IMR-90 (cell line): ENCODE data around the gene MYOZ3. TPM values are rescaled to one million over a fixed set of nuclear protein-coding genes. Genes with fewer than 3 reads are reported as not detected.

ENCODE experiments used
- ATAC-seq: fragments of 200-7000 bp; cut with Tn5 transposase; 2 replicates; pipeline ENCODE4 v1.9.1; 2020; ENCODE audit warnings: low read depth, mild to moderate bottlenecking, moderate library complexity
- BruUV-seq: library from RNA; stranded (reverse); fragments of 400-500 nt; replicated peaks from 2 replicates; lab custom pipeline; 2021; lab: Mats Ljungman, UMichigan
- CTCF ChIA-PET: fragments of 300-600 bp; formaldehyde crosslinking; extraction: SDS; loops from one replicate; lab custom pipeline; 2021; ENCODE audit warnings: antibody characterized with exemption; lab: Yijun Ruan, JAX
- POLR2A ChIA-PET: fragments of 300-600 bp; sonication (Branson Sonifier 250); formaldehyde crosslinking; loops from one replicate; lab custom pipeline; 2022; ENCODE audit warnings: antibody characterized with exemption; ENCODE audit not compliant: unreplicated experiment; lab: Charles Lee
- DNase-seq: peaks from one replicate; pipeline ENCODE4 v3.0.0; 2013
- H2AFZ ChIP-seq: replicated peaks from 2 replicates; pipeline ENCODE3; 2013; ENCODE audit warnings: low read length, mild to moderate bottlenecking; ENCODE audit not compliant: poor library complexity
- H2AK5ac ChIP-seq: 2 replicates; pipeline ENCODE4 v1.6.1; 2013; ENCODE audit warnings: low read depth, low read length, inconsistent platforms
- H2AK9ac ChIP-seq: replicated peaks from 2 replicates; pipeline ENCODE3; 2013; ENCODE audit warnings: mild to moderate bottlenecking, low read depth, low read length, moderate library complexity; ENCODE audit not compliant: poor library complexity
- H2BK120ac ChIP-seq: 2 replicates; pipeline ENCODE4 v1.6.1; 2013; ENCODE audit warnings: low read depth, low read length, inconsistent platforms
- H2BK15ac ChIP-seq: 3 replicates; pipeline ENCODE4 v1.6.1; 2013; ENCODE audit warnings: low read depth, low read length, inconsistent platforms
- H2BK20ac ChIP-seq: 2 replicates; pipeline ENCODE4 v1.6.1; 2013; ENCODE audit warnings: low read depth, mild to moderate bottlenecking, inconsistent platforms, low read length, moderate library complexity
- H2BK5ac ChIP-seq: 2 replicates; pipeline ENCODE4 v1.6.1; 2013; ENCODE audit warnings: mild to moderate bottlenecking, low read depth, low read length, inconsistent platforms; ENCODE audit not compliant: poor library complexity, severe bottlenecking
- H3K14ac ChIP-seq: replicated peaks from 2 replicates; pipeline ENCODE4 v1.6.1; 2013; ENCODE audit warnings: low read depth, low read length, inconsistent platforms
- H3K18ac ChIP-seq: 2 replicates; pipeline ENCODE4 v1.6.1; 2013; ENCODE audit warnings: low read depth, low read length, control low read depth
- H3K23ac ChIP-seq: 2 replicates; pipeline ENCODE4 v1.6.1; 2013; ENCODE audit warnings: low read depth, low read length, inconsistent platforms
- H3K27ac ChIP-seq: 2 replicates; pipeline ENCODE4 v1.5.1; 2013; ENCODE audit warnings: mild to moderate bottlenecking, control low read depth, low read length; ENCODE audit not compliant: insufficient read depth
- H3K27me3 ChIP-seq: 2 replicates; pipeline ENCODE4 v1.6.1; 2013; ENCODE audit warnings: low read length; ENCODE audit not compliant: control insufficient read depth, insufficient read depth
- H3K36me3 ChIP-seq: 2 replicates; pipeline ENCODE4 v1.6.1; 2013; ENCODE audit warnings: low read length, mixed read lengths; ENCODE audit not compliant: control insufficient read depth, insufficient read depth
- H3K4ac ChIP-seq: 2 replicates; pipeline ENCODE4 v1.6.1; 2013; ENCODE audit warnings: low read depth, low read length, inconsistent platforms
- H3K4me1 ChIP-seq: 2 replicates; pipeline ENCODE4 v1.6.1; 2013; ENCODE audit warnings: low read length, mixed read lengths; ENCODE audit not compliant: control insufficient read depth, insufficient read depth
- H3K4me2 ChIP-seq: 2 replicates; pipeline ENCODE4 v1.6.1; 2013; ENCODE audit warnings: low read depth, mild to moderate bottlenecking, control low read depth, low read length, moderate library complexity
- H3K4me3 ChIP-seq: 2 replicates; pipeline ENCODE4 v1.5.1; 2013; ENCODE audit warnings: low read depth, mild to moderate bottlenecking, control low read depth, low read length, moderate library complexity; ENCODE audit not compliant: insufficient read depth
- H3K56ac ChIP-seq: 2 replicates; pipeline ENCODE4 v1.6.1; 2013; ENCODE audit warnings: low read length, inconsistent platforms; ENCODE audit not compliant: insufficient read depth; ENCODE audit errors: extremely low read depth
- H3K79me1 ChIP-seq, 2 experiments: 2 replicates each; pipeline ENCODE4 v1.6.1; 2013; ENCODE audit warnings: low read length in 2 of 2, inconsistent platforms in 1 of 2, low read depth in 1 of 2
- H3K9ac ChIP-seq: 2 replicates; pipeline ENCODE4 v1.6.1; 2013; ENCODE audit warnings: low read depth, low read length, control low read depth
- H3K9me1 ChIP-seq: 2 replicates; pipeline ENCODE4 v1.6.1; 2013; ENCODE audit warnings: low read length, inconsistent platforms; ENCODE audit not compliant: insufficient read depth
- H3K9me3 ChIP-seq: 2 replicates; pipeline ENCODE4 v1.6.1; 2013; ENCODE audit warnings: low read length; ENCODE audit not compliant: control insufficient read depth, insufficient read depth
- H4K20me1 ChIP-seq: 2 replicates; pipeline ENCODE4 v1.6.1; 2013; ENCODE audit warnings: low read length, inconsistent platforms; ENCODE audit not compliant: insufficient read depth
- H4K5ac ChIP-seq: 2 replicates; pipeline ENCODE4 v1.6.1; 2013; ENCODE audit warnings: mild to moderate bottlenecking, low read depth, low read length, control low read depth
- H4K8ac ChIP-seq, 2 experiments: 2 replicates each; pipeline ENCODE4 v1.6.1; 2013; ENCODE audit warnings: low read depth in 2 of 2, low read length in 2 of 2, control low read depth in 1 of 2, inconsistent platforms in 1 of 2
- H4K91ac ChIP-seq: 2 replicates; pipeline ENCODE4 v1.6.1; 2013; ENCODE audit warnings: low read depth, low read length, inconsistent platforms; ENCODE audit not compliant: insufficient read depth
- CEBPB ChIP-seq: IDR thresholded peaks from 2 replicates; pipeline ENCODE4 v1.6.1; 2012; ENCODE audit warnings: low read depth, low read length, improper control_type of control experiment
- ELK1 ChIP-seq: fragments of 150-350 bp; IDR thresholded peaks from 2 replicates; pipeline ENCODE4 v1.6.1; 2016; ENCODE audit warnings: low read depth, mild to moderate bottlenecking, low read length, moderate library complexity, borderline replicate concordance
- FOS ChIP-seq: fragments of 150-350 bp; IDR thresholded peaks from 2 replicates; pipeline ENCODE4 v1.6.1; 2016; ENCODE audit warnings: low read depth, low read length
- MAFK ChIP-seq: IDR thresholded peaks from 2 replicates; pipeline ENCODE4 v1.6.1; 2012; ENCODE audit warnings: low read depth, low read length, improper control_type of control experiment
- MAZ ChIP-seq: IDR thresholded peaks from 2 replicates; pipeline ENCODE4 v1.6.1; 2012; ENCODE audit warnings: low read depth, mild to moderate bottlenecking, low read length, improper control_type of control experiment, moderate library complexity, borderline replicate concordance
- RAD21 ChIP-seq: IDR thresholded peaks from 2 replicates; pipeline ENCODE4 v1.6.1; 2012; ENCODE audit warnings: low read length, improper control_type of control experiment
- SMC3 ChIP-seq: fragments of 150-350 bp; IDR thresholded peaks from 2 replicates; pipeline ENCODE4 v1.6.1; 2016; ENCODE audit warnings: low read depth, mild to moderate bottlenecking, antibody characterized with exemption, low read length, moderate library complexity
- WGBS, 2 experiments: methylation state at CpG; one replicate each; pipeline versions ENCODE4 v1.1.5 to v1.1.7; 2013; ENCODE audit warnings: missing lambda C conversion rate in 2 of 2; ENCODE audit not compliant: insufficient read length in 1 of 2; ENCODE audit errors: extremely low coverage in 2 of 2; 5-methylcytosine and 5-hydroxymethylcytosine counted together
- dilution Hi-C: fragments of 300-500 bp; cut with HindIII; formaldehyde crosslinking; loops from one replicate; pipeline ENCODE4 v1.14.3; 2018; ENCODE audit warnings: low sequenced_read_pairs; ENCODE audit not compliant: unreplicated experiment
- in situ Hi-C: fragments of 300-500 bp; cut with MboI; formaldehyde crosslinking; loops from 3 replicates; pipeline ENCODE4 v1.14.3; 2019; ENCODE audit warnings: low sequenced_read_pairs, inconsistent platforms, mixed read lengths
- intact Hi-C: fragments of 100-400 bp; cut with micrococcal nuclease; formaldehyde crosslinking; loops from 2 replicates; pipeline ENCODE4 v1.10.0; 2022
- polyA plus RNA-seq, 3 experiments: library from polyadenylated mRNA; depleted of rRNA; stranded (reverse); fragments of >200 nt; gene quantifications; 2 replicates each; pipeline ENCODE4 v1.2.3, GENCODE V29; 2012; ENCODE audit warnings: low replicate concordance in 1 of 3
- total RNA-seq: library from RNA; depleted of rRNA; stranded (reverse); fragments of >200 nt; gene quantifications from 2 replicates; pipeline ENCODE4 v1.2.3, GENCODE V29; 2012

MYOZ3 gene
- total and polyA plus RNA-seq, 2 of the 4 experiments (the other 2 are of a cell fraction), result under 0.01 to 0.24 TPM

- Histone ChIP-seq H3K4me3 (no peak overlapping the region), H3K56ac (no peak overlapping the region), H3K14ac (no peak overlapping the region), H3K18ac (no peak overlapping the region), H3K79me1 (peaks cover 0 to 3% of the 10 kb centered on the region in 2 experiments; a peak in 1 of 4 replicates), H4K20me1 (no peaks in the 10 kb centered on the region), H3K4me2 (no peak overlapping the region), H3K9me1 (no peaks in the 10 kb centered on the region), H3K4ac (no peak overlapping the region), H3K4me1 (no peaks in the 10 kb centered on the region), H3K9me3 (no peaks in the 10 kb centered on the region), H2BK20ac (no peak overlapping the region), H2BK5ac (no peak overlapping the region), H3K23ac (no peak overlapping the region), H4K8ac (no peak overlapping the region), H2BK15ac (no peak overlapping the region), H2BK120ac (no peak overlapping the region), H3K27me3 (no peaks in the 10 kb centered on the region), H2AK9ac (no peak overlapping the region), H3K36me3 (peaks cover 47% of the 10 kb centered on the region), H3K9ac (no peak overlapping the region), H3K27ac (no peak overlapping the region), H4K91ac (no peak overlapping the region), H2AK5ac (no peak overlapping the region), H4K5ac (no peak overlapping the region), H2AFZ (no peak overlapping the region)
- 100% methylated on average over 1 of the region's 3 CpGs; no CpG with 5 or more reads in 1 of the 2 experiments for WGBS, 2 experiments
- ChIA-PET CTCF (no interaction called here), POLR2A (no interaction called here)
- no peak for TF ChIP-seq ELK1
- no peak for TF ChIP-seq FOS
- no peak for TF ChIP-seq RAD21
- TF ChIP-seq MAFK, result no peak
- TF ChIP-seq CEBPB, result no peak
- no peak for TF ChIP-seq SMC3
- no peak for TF ChIP-seq MAZ
- no TSS peak for BruUV-seq
- dilution Hi-C loops, result no loop called here
- intact Hi-C loops, result no loop called here
- in situ Hi-C loops, result no loop called here
- DNase-seq, result no peak
- no peak for ATAC-seq
These were observed 31.2 kb downstream of the MYOZ3 start for GRCh38 chr5:150692276-150692675.
